HCT116 (cell line): ENCODE measurements around the gene ASB10. TPM values are rescaled to one million over a fixed set of nuclear protein-coding genes. Genes with fewer than 3 reads are reported as not detected.

Experiments used
- ATAC-seq: fragments of 200-7000 bp; cut with Tn5 transposase; 2 replicates; pipeline ENCODE4 v1.9.1; 2020; ENCODE audit warnings: mild to moderate bottlenecking, moderate library complexity
- BruUV-seq: library from RNA; stranded (reverse); fragments of 400-500 nt; replicated peaks from 2 replicates; lab custom pipeline; 2021; lab: Mats Ljungman, UMichigan
- CTCF ChIA-PET: fragments of 300-600 bp; sonication (Branson Sonifier 250); formaldehyde crosslinking; loops from one replicate; lab custom pipeline; 2021; ENCODE audit warnings: antibody characterized with exemption; lab: Charles Lee
- POLR2A ChIA-PET: fragments of 300-600, 350-600 bp; sonication (Branson Sonifier 250); formaldehyde crosslinking; loops from one replicate; lab custom pipeline; 2021; ENCODE audit warnings: antibody characterized with exemption; lab: Charles Lee
- RAD21 ChIA-PET, 2 experiments: fragments of 300-600 bp; sonication (Branson Sonifier 250); formaldehyde crosslinking; loops; one replicate each; lab custom pipeline; 2023; ENCODE audit warnings: low total read pairs in 2 of 2; ENCODE audit not compliant: uncharacterized antibody in 2 of 2, unreplicated experiment in 2 of 2, low non-redundant PET in 1 of 2; lab: Charles Lee
- DNase-seq: peaks from one replicate; pipeline ENCODE4 v3.0.0-alpha.2; 2010; ENCODE audit warnings: low read depth, low spot score
- H2AFZ ChIP-seq: fragments of 200-600 bp; shearing (Covaris generic), sonication (generic); 2 replicates; pipeline ENCODE4 v1.6.1; 2017; ENCODE audit warnings: low read depth, mixed run types, mixed read lengths, antibody characterized with exemption, low read length; ENCODE audit not compliant: poor library complexity, severe bottlenecking
- H3K27ac ChIP-seq: 2 replicates; pipeline ENCODE4 v1.5.1; 2012; ENCODE audit warnings: low read depth, low read length
- H3K27me3 ChIP-seq: fragments of 200-600 bp; sonication (generic); 2 replicates; pipeline ENCODE4 v1.6.1; 2016; ENCODE audit warnings: mixed run types, low read length, mixed read lengths; ENCODE audit not compliant: insufficient read depth
- H3K36me3 ChIP-seq, 2 experiments: fragments of 200-500 bp in 1 of 2; fragments of 200-600 bp in 1 of 2; sonication (Bioruptor generic) in 1 of 2; sonication (generic) in 1 of 2; 2 replicates each; pipeline versions ENCODE4 v1.5.1 to v1.6.1; 2014 to 2016; ENCODE audit warnings: low read length in 2 of 2, inconsistent platforms in 1 of 2, mixed read lengths in 1 of 2, mixed run types in 1 of 2; ENCODE audit not compliant: insufficient read depth in 2 of 2, control insufficient read depth in 1 of 2
- H3K4me1 ChIP-seq, 2 experiments: fragments of 200-600 bp in 1 of 2; sonication (generic) in 1 of 2; 2 replicates each; pipeline versions ENCODE4 v1.5.1 to v1.6.1; 2012 to 2017; ENCODE audit warnings: low read length in 2 of 2, inconsistent platforms in 1 of 2, mild to moderate bottlenecking in 1 of 2, mixed read lengths in 1 of 2, mixed run types in 1 of 2, moderate library complexity in 1 of 2; ENCODE audit not compliant: insufficient read depth in 2 of 2, control insufficient read depth in 1 of 2
- H3K4me2 ChIP-seq: fragments of 200-600 bp; sonication (generic); 2 replicates; pipeline ENCODE4 v1.6.1; 2017; ENCODE audit warnings: mixed run types, low read length, mixed read lengths
- H3K4me3 ChIP-seq, 2 experiments: fragments of 200-600 bp in 1 of 2; sonication (generic) in 1 of 2; replicated peaks in 1 of 2; 2 replicates each; pipeline ENCODE4 v1.5.1; 2011 to 2016; ENCODE audit warnings: low read length in 2 of 2, control low read depth in 1 of 2, low read depth in 1 of 2, mild to moderate bottlenecking in 1 of 2, mixed read lengths in 1 of 2, mixed run types in 1 of 2
- H3K79me2 ChIP-seq: fragments of 200-600 bp; sonication (generic); 2 replicates; pipeline ENCODE4 v1.6.1; 2017; ENCODE audit warnings: mild to moderate bottlenecking, mixed run types, low read length, moderate library complexity, mixed read lengths; ENCODE audit not compliant: insufficient read depth
- H3K9ac ChIP-seq: fragments of 200-600 bp; sonication (generic); 2 replicates; pipeline ENCODE4 v1.6.1; 2016; ENCODE audit warnings: low read length, mixed read lengths
- H3K9me2 ChIP-seq: fragments of 200-600 bp; sonication (generic), shearing (Covaris generic); 2 replicates; pipeline ENCODE4 v1.6.1; 2017; ENCODE audit warnings: mixed run types, mild to moderate bottlenecking, moderate library complexity; ENCODE audit not compliant: insufficient read depth
- H3K9me3 ChIP-seq, 2 experiments: fragments of 200-500 bp in 1 of 2; fragments of 200-600 bp in 1 of 2; sonication (Bioruptor generic) in 1 of 2; sonication (generic) in 1 of 2; 2 replicates each; pipeline ENCODE4 v1.6.1; 2014 to 2017; ENCODE audit warnings: low read length in 2 of 2, mixed read lengths in 2 of 2, inconsistent platforms in 1 of 2, low read depth in 1 of 2, mild to moderate bottlenecking in 1 of 2, mixed run types in 1 of 2, moderate library complexity in 1 of 2; ENCODE audit not compliant: control insufficient read depth in 1 of 2, insufficient read depth in 1 of 2
- H4K20me1 ChIP-seq: fragments of 200-600 bp; sonication (generic), shearing (Covaris generic); 2 replicates; pipeline ENCODE4 v1.6.1; 2017; ENCODE audit warnings: mixed run types, mild to moderate bottlenecking, moderate library complexity; ENCODE audit not compliant: insufficient read depth
- CEBPB ChIP-seq: IDR thresholded peaks from 2 replicates; pipeline ENCODE4 v1.6.1; 2012; ENCODE audit warnings: low read depth
- EGR1 ChIP-seq: IDR thresholded peaks from 2 replicates; pipeline ENCODE4 v1.6.1; 2012; ENCODE audit warnings: low read depth
- EZH2 ChIP-seq: fragments of 200-600 bp; sonication (generic); IDR thresholded peaks from 2 replicates; pipeline ENCODE4 v1.6.1; 2017; ENCODE audit warnings: antibody characterized with exemption, mixed run types
- EZH2phosphoT487 ChIP-seq: fragments of 200-600 bp; IDR thresholded peaks from 2 replicates; pipeline ENCODE4 v1.6.1; 2018; ENCODE audit warnings: antibody characterized with exemption, borderline replicate concordance
- JUND ChIP-seq: IDR thresholded peaks from 2 replicates; pipeline ENCODE4 v1.6.1; 2012
- POLR2A ChIP-seq: IDR thresholded peaks from 2 replicates; pipeline ENCODE4 v1.7.0; 2011; ENCODE audit warnings: borderline replicate concordance; ENCODE audit not compliant: insufficient read depth, insufficient read length; ENCODE audit errors: extremely low read depth
- RAD21 ChIP-seq: IDR thresholded peaks from 2 replicates; pipeline ENCODE4 v1.6.1; 2012; ENCODE audit warnings: low read depth, mild to moderate bottlenecking
- SIN3A ChIP-seq: IDR thresholded peaks from 2 replicates; pipeline ENCODE4 v1.6.1; 2012; ENCODE audit warnings: low read depth
- SP1 ChIP-seq: IDR thresholded peaks from 2 replicates; pipeline ENCODE4 v1.6.1; 2012; ENCODE audit warnings: low read depth
- SRF ChIP-seq: IDR thresholded peaks from 2 replicates; pipeline ENCODE4 v1.6.1; 2012; ENCODE audit warnings: low read depth
- TCF7L2 ChIP-seq: IDR thresholded peaks from 2 replicates; pipeline ENCODE4 v1.7.0; 2011; ENCODE audit warnings: borderline replicate concordance, inconsistent platforms; ENCODE audit not compliant: insufficient read depth, insufficient read length; ENCODE audit errors: extremely low read depth
- YY1 ChIP-seq: IDR thresholded peaks from 2 replicates; pipeline ENCODE4 v1.6.1; 2011; ENCODE audit warnings: low read length, low read depth, moderate library complexity, mild to moderate bottlenecking; ENCODE audit not compliant: insufficient replicate concordance; ENCODE audit errors: extremely low read depth
- ZFX ChIP-seq: fragments of 450-650 bp; IDR thresholded peaks from 2 replicates; pipeline ENCODE4 v1.6.1; 2017
- ZNF274 ChIP-seq: fragments of 200-500 bp; sonication (Bioruptor generic); IDR thresholded peaks from 2 replicates; pipeline ENCODE4 v1.6.1; 2014; ENCODE audit warnings: mild to moderate bottlenecking, low read depth, low read length, inconsistent platforms
- intact Hi-C: fragments of 100-400 bp; cut with micrococcal nuclease; formaldehyde crosslinking; loops from 2 replicates; pipeline ENCODE4 v1.10.0; 2022
- total RNA-seq: library from RNA; stranded (reverse); gene quantifications from one replicate; pipeline ENCODE4 v1.2.1, GENCODE V29; 2021; ENCODE audit not compliant: unreplicated experiment
- TF ChIP-seq, protein P1 (sequence below): IDR thresholded peaks from 2 replicates; pipeline ENCODE4 v1.6.1; 2012; ENCODE audit warnings: low read depth
- TF ChIP-seq, protein P2 (sequence below): IDR thresholded peaks from 2 replicates; pipeline ENCODE4 v1.6.1; 2012
- TF ChIP-seq, protein P3 (sequence below), 3 experiments: fragments of 200-600 bp in 1 of 3; sonication (generic) in 1 of 3; IDR thresholded peaks in 2 of 3; conservative IDR thresholded peaks in 1 of 3; 2 replicates each; pipeline ENCODE4 v1.5.1; 2012 to 2017; ENCODE audit warnings: low read depth in 2 of 3, low read length in 2 of 3, antibody characterized with exemption in 1 of 3, borderline replicate concordance in 1 of 3, control low read depth in 1 of 3, mild to moderate bottlenecking in 1 of 3, mixed read lengths in 1 of 3, mixed run types in 1 of 3, moderate library complexity in 1 of 3; ENCODE audit not compliant: insufficient read depth in 1 of 3
- TF ChIP-seq, protein P4 (sequence below): IDR thresholded peaks from 2 replicates; pipeline ENCODE4 v1.6.1; 2012
- TF ChIP-seq, protein P5 (sequence below): IDR thresholded peaks from 2 replicates; pipeline ENCODE4 v1.6.1; 2011; ENCODE audit warnings: mild to moderate bottlenecking, low read length, moderate library complexity; ENCODE audit not compliant: insufficient replicate concordance; ENCODE audit errors: extremely low read depth

ASB10 gene
- total RNA-seq, 1 experiment from 2014 or later: not detected

DNA sequence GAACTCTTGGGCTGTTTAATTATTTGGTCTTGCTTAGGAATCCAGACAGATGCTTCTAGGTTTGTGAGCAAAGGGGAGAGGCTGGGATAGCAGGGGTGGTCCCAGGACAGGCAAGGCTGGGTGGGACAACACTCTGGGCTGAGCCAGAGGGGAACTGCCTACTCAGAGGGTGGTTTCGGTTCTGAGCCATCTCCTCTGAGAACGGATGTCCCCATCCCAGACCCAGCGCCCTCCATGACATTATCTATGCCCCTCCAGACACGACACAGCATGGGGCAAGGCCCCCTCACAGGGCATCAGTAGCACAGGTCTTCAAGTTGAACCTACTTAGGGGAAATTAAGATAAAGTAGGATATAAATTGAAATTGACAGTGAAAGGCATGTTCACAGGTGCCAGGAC, 7.1 kb downstream of the ASB10 start:
- H3K9me3 ChIP-seq: no peaks in the 10 kb centered on the region
- no peak for DNase-seq
- no peak overlapping the region for H2AFZ ChIP-seq
- RAD21 ChIA-PET: no interaction called here
- no peaks in the 10 kb centered on the region for H3K36me3 ChIP-seq
- no peaks in the 10 kb centered on the region for H4K20me1 ChIP-seq
- ATAC-seq: no peak
- H3K4me2 ChIP-seq: no peak overlapping the region
- CTCF ChIA-PET: no interaction called here
- no peaks in the 10 kb centered on the region for H3K27me3 ChIP-seq
- H3K4me1 ChIP-seq: no peaks in the 10 kb centered on the region
- H3K4me3 ChIP-seq: no peak overlapping the region
- no peaks in the 10 kb centered on the region for H3K79me2 ChIP-seq
- intact Hi-C loops: no loop called here
- H3K27ac ChIP-seq: no peak overlapping the region
- H3K9ac ChIP-seq: no peak overlapping the region
- TF ChIP-seq, protein P1, sequence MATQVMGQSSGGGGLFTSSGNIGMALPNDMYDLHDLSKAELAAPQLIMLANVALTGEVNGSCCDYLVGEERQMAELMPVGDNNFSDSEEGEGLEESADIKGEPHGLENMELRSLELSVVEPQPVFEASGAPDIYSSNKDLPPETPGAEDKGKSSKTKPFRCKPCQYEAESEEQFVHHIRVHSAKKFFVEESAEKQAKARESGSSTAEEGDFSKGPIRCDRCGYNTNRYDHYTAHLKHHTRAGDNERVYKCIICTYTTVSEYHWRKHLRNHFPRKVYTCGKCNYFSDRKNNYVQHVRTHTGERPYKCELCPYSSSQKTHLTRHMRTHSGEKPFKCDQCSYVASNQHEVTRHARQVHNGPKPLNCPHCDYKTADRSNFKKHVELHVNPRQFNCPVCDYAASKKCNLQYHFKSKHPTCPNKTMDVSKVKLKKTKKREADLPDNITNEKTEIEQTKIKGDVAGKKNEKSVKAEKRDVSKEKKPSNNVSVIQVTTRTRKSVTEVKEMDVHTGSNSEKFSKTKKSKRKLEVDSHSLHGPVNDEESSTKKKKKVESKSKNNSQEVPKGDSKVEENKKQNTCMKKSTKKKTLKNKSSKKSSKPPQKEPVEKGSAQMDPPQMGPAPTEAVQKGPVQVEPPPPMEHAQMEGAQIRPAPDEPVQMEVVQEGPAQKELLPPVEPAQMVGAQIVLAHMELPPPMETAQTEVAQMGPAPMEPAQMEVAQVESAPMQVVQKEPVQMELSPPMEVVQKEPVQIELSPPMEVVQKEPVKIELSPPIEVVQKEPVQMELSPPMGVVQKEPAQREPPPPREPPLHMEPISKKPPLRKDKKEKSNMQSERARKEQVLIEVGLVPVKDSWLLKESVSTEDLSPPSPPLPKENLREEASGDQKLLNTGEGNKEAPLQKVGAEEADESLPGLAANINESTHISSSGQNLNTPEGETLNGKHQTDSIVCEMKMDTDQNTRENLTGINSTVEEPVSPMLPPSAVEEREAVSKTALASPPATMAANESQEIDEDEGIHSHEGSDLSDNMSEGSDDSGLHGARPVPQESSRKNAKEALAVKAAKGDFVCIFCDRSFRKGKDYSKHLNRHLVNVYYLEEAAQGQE: no peak
- TF ChIP-seq SIN3A: no peak
- no peak for TF ChIP-seq EZH2phosphoT487
- TF ChIP-seq, protein P2, sequence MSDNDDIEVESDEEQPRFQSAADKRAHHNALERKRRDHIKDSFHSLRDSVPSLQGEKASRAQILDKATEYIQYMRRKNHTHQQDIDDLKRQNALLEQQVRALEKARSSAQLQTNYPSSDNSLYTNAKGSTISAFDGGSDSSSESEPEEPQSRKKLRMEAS: no peak
- TF ChIP-seq CEBPB: no peak
- no peak for TF ChIP-seq SP1
- TF ChIP-seq, protein P3, sequence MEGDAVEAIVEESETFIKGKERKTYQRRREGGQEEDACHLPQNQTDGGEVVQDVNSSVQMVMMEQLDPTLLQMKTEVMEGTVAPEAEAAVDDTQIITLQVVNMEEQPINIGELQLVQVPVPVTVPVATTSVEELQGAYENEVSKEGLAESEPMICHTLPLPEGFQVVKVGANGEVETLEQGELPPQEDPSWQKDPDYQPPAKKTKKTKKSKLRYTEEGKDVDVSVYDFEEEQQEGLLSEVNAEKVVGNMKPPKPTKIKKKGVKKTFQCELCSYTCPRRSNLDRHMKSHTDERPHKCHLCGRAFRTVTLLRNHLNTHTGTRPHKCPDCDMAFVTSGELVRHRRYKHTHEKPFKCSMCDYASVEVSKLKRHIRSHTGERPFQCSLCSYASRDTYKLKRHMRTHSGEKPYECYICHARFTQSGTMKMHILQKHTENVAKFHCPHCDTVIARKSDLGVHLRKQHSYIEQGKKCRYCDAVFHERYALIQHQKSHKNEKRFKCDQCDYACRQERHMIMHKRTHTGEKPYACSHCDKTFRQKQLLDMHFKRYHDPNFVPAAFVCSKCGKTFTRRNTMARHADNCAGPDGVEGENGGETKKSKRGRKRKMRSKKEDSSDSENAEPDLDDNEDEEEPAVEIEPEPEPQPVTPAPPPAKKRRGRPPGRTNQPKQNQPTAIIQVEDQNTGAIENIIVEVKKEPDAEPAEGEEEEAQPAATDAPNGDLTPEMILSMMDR (IDR thresholded peaks at IDR 0.05 in 2 of 3, conservative IDR thresholded peaks at IDR 0.05 in 1 of 3; ENCODE audit: borderline replicate concordance in 1 of 3, insufficient read depth in 1 of 3, low read depth in 2 of 3, low read length in 2 of 3): no peak
- TF ChIP-seq ZNF274: no peak
- no peak for TF ChIP-seq ZFX
- TF ChIP-seq YY1: no peak
- TF ChIP-seq RAD21: no peak
- TF ChIP-seq POLR2A: no peak
- no peak for TF ChIP-seq EZH2
- no peak for TF ChIP-seq EGR1
- TF ChIP-seq, protein P4, sequence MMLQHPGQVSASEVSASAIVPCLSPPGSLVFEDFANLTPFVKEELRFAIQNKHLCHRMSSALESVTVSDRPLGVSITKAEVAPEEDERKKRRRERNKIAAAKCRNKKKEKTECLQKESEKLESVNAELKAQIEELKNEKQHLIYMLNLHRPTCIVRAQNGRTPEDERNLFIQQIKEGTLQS: no peak
- TF ChIP-seq SRF: no peak
- TF ChIP-seq TCF7L2: no peak
- TF ChIP-seq JUND: no peak
- TF ChIP-seq, protein P5, sequence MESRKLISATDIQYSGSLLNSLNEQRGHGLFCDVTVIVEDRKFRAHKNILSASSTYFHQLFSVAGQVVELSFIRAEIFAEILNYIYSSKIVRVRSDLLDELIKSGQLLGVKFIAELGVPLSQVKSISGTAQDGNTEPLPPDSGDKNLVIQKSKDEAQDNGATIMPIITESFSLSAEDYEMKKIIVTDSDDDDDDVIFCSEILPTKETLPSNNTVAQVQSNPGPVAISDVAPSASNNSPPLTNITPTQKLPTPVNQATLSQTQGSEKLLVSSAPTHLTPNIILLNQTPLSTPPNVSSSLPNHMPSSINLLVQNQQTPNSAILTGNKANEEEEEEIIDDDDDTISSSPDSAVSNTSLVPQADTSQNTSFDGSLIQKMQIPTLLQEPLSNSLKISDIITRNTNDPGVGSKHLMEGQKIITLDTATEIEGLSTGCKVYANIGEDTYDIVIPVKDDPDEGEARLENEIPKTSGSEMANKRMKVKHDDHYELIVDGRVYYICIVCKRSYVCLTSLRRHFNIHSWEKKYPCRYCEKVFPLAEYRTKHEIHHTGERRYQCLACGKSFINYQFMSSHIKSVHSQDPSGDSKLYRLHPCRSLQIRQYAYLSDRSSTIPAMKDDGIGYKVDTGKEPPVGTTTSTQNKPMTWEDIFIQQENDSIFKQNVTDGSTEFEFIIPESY: no peak
- TF ChIP-seq, all 23 proteins: peak for 0
- no peaks in the 10 kb centered on the region for H3K9me2 ChIP-seq
- POLR2A ChIA-PET: no interaction called here
- BruUV-seq: no TSS peak
